Measurements from ENCODE around the gene KCP.

KCP gene

DNA sequence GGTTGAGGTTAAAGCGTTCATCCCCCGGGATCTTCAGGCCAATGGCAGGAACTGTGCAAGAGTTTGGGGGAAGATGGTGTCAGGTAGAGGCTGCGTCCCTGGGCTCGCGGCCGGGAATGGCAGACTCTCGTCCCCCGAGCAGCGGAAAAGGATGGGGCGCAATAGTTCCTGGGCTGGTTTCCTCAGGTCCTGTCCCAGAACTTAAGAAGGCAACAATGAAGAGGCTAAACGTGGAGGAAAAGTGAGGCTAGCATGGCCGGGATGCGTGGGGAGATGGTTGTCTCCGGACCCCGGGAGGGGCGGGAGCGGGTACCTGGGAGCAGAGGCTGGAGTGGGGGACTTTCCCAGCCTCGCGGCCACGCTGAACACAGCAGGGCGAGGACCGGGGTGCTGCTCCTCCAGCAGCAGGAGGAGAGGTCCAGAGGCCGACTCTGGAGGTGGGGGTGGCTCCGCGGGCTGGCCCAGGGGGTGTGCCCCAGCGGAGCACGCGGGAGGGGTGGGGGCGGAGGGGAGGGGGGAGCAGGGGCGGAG is 28.1 kb upstream of the KCP start:
- FAIRE-seq: no peak

- no peak for FAIRE-seq
Measured at GRCh38 chr7:128937647-128938543, 27.4 kb upstream of the KCP start, which contains the start of gene IRF5. Gene IRF5, plus strand, starts transcription at chr7:128937927. Its CDS starts 4,155 bp downstream, at chr7:128942082.

DNA sequence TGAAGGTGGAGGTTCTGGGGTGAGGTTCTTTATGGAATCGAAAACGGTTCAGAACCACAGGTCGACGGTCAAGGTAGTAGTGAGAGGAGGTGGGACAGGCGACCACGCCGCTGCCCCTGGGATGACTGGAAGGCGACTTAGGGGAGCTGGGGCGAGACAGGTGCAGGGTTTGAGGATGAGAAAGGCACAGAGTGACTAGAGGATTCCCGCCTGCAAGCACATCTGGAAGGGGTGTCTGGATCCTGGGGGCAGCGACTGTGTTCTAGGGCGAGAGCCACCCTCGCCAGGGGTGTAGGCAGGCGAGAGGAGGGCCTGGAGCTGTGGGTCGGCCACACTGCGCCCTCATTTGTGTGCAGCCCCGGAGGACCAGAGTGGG is 26.8 kb upstream of the KCP start:
- no peak for FAIRE-seq

DNA sequence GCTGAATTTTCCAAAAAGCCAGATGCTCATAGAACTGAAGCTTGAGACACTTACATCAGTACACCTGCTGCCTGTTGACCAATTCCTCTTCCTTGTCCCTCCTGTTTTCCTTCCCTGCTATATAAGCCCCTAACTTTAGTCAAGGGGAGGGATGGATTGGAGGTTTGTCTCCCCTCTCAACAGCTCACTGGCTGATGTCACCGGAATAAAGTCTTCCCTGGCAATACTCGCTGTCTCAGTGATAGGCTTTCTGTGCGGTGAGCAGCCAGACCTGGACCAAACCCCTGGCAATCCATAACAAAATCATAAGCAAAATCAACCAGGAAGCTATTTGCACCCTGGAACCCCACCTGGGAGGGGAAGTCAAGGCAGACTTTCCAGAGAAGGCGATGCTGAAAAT is 26.3 kb upstream of the KCP start:
- FAIRE-seq: no peak

- no peak for FAIRE-seq
Measured at GRCh38 chr7:128935342-128935730, 24.8 kb upstream of the KCP start.

- no peak for FAIRE-seq
Measured at GRCh38 chr7:128934361-128935341, 24.1 kb upstream of the KCP start.

GRCh38 chr7:128933180-128933891 is 22.8 kb upstream of the KCP start:
- no peak for FAIRE-seq

DNA sequence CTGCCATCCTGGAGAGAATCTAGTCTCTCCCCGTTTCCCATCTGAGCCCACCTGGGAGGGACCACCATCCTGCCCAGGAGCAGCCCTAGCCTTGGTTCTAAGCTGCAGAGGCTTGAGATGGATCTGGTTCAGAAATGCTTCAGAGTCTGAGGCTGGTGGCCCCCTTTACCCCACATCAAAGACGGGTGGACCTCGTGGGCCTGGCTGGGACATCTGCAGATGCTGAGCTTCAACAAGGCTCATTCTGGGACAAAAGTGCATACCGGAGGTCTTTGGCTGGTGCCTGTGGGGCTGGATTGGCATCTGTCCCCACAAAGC is 22.3 kb upstream of the KCP start:
- FAIRE-seq: no peak

GRCh38 chr7:128931965-128932861 is 21.7 kb upstream of the KCP start:
- no peak for FAIRE-seq

- no peak for FAIRE-seq
Measured at GRCh38 chr7:128931190-128931798, 20.8 kb upstream of the KCP start.

DNA sequence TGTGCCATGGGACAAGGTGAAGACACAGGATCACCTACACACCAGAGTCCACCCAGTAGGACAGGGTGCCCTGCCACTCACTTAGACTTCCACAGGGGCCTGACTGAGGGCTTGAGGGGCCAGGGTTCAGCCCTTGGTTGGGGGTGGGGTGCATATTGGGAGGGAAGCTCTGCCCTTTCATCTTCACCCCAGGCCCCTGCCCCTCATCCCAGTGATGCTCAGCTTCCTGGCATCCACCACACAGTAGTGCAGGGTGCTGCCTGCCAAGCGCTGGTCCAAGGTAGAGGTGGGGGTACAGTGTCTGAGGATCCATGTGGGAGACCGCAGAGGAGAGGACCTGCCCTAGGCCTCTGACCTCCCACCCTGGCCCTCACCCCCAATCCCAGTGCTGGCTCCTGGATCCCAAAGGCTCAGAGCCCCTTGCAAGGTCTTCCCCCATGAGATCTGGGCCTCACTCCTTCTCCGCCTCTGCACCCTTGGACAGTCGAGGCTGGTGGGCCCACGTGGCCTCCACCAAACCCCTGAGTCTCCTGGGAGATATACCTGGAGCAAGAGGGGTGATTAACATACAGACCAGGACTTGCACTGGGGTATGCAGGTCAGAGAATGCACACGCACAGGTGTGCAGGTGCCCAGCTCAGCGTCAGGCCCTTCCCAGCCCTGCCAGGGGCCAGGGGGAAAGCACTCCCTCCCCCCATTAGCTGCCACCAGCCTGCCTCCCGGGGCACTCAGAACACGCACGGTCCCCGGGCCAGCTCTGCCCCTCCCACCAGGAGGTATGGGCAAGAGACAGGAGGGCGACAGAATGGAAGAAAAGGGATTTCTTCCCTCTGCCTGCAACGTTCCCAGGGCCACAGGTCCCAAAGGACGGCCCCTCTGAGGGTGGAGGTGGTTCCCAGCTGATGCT is 18.6 kb upstream of the KCP start:
- no peak for FAIRE-seq

DNA sequence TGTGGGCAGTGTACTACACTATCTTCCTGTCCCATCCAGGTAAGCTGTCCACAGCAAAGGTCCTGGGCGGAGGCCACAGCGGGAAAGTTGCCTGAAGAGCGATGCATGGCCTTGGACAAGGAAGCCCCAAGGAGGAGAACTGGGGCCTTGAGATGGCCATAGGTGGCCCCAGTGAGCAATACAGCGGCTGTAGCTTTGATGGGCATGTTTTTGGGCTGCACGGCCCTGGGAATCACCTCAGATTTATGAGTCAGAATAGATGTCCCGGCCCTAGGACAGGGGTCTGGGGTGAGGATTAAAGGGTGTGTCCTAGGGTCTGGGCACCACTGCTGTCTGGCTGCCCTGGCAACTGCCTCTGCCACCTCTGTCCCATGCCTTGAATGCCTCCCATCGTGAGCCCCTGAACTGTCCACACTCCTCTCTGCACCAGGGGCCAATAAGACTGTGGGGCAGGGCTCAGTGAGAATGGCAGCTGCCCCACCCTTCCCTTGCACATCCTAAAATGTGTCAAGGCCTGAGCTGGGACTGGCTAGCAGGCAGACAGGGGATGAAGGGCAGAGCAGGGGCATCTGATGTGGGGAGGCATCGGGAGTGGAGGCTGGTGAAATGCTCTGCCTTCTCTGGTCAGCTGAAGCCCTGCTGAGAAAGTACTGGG is 17.8 kb upstream of the KCP start:
- no peak for FAIRE-seq

DNA sequence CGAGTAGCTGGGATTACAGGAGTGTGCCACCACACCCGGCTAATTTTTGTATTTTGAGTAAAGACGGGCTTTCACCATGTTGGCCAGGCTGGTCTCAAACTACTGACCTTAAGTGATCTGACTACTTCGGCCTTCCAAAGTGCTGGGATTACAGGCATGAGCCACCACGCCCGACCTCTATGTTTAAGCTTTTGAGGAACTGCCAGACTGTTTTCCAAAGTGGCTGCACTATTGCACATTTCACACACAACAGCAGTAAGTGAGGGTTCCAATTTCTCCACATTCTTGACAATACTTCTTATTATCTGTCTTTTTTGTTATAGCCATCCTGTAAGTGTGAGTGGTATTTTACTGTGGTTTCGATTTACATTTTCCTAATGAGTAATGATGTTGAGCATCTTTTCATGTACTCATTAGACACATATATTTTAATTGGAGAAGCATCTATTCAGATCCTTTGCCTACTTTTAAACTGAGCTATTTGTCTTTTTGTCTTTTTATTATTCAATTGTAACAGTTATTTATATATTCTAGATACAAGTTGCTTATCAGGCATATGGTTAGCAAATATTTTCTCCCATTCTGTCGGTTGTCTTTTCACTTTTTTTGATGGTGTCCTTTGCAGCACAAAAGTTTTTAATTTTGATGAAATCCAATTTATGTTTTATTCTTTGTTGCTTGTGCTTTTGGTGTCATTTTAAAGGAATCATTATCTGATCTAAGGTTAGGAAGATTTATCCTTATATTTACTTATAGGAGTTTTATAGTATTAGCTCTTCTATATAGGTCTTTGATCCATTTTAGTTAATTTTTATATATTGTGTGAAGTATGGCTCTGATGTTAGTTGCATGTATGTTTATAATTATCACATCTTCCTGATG is 14.4 kb upstream of the KCP start:
- FAIRE-seq: no peak

GRCh38 chr7:128923411-128923800 is 12.9 kb upstream of the KCP start:
- no peak for FAIRE-seq

- FAIRE-seq: no peak
Measured at GRCh38 chr7:128922496-128923410, 12.2 kb upstream of the KCP start.

DNA sequence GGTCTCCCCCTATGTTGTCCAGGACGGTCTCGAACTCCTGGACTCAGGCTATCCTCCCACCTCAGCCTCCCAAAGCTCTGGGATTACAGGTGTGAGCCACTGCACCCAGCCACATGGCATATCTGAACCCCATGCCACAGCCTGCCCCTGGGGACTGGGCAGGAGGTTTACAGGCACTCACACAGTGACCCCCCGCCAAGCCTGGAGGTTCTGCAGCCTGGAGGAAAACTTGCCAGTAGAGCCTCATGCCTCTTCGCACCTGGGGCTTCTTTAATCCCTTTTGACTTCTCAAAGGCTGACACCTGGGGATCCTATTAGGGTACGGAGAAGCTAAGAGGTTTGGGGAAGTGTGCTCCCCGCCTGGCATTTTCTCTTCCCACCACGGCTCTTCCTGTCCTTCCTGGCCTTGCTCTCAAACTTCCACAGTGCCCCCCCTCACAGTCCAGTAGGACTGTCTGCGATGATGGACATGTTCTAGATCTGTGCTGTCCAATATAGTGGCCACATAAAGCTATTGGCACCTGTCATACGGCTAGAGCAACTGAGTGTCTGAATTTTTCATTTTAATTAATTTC is 11.4 kb upstream of the KCP start:
- FAIRE-seq: no peak

GRCh38 chr7:128920913-128921582 is 10.5 kb upstream of the KCP start:
- FAIRE-seq: no peak

All from TTC549 (cell line).